Measurements from ENCODE around the gene TMEM183A. TPM values are rescaled to one million over a fixed set of nuclear protein-coding genes. Genes with fewer than 3 reads are reported as not detected.

Gene TMEM183A
- total and polyA plus RNA-seq, 2 of the 4 experiments (the other 2 are of a cell fraction): 56.8 to 63.1 TPM

DNA sequence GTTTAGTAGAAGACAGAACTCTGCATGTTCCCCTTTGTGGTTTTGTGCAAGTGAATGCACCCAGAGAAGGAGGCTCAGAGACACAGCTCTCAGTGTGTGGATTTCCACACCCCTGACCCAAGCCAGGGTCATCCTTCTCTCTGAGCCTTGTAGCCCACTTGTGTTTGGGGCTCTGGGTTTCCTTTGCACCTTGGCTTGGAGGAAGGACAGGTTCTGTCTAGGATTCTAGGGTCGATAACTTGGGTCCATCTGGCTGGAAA is 51.4 kb downstream of the TMEM183A start:
- WGBS, 2 experiments (ENCODE audit: extremely low coverage in 2 of 2, insufficient read length in 1 of 2): 83% methylated on average over 1 of the region's 1 CpG; no CpG with 5 or more reads in 1 of the 2 experiments
- ATAC-seq (ENCODE audit: low read depth): no peak
- no peak overlapping the region for H4K91ac ChIP-seq (ENCODE audit: insufficient read depth, low read depth, low read length)

More for the DNA sequence above, 51.4 kb downstream of the TMEM183A start:
- H2BK5ac ChIP-seq (ENCODE audit: low read depth, low read length, poor library complexity, severe bottlenecking): no peak overlapping the region
- intact Hi-C loops (cut with micrococcal nuclease): no loop called here
- H4K5ac ChIP-seq (ENCODE audit: low read depth, low read length): no peak overlapping the region
- H3K4me1 ChIP-seq (ENCODE audit: control insufficient read depth, insufficient read depth, low read length): peaks cover 3% of the 10 kb centered on the region; the same call in 1 of the 2 replicates
- H2BK120ac ChIP-seq (ENCODE audit: low read depth, low read length): no peak overlapping the region
- no peak overlapping the region for H4K8ac ChIP-seq (ENCODE audit: low read depth in 2 of 2, low read length in 2 of 2)
- H3K27me3 ChIP-seq (ENCODE audit: control insufficient read depth, insufficient read depth, low read length): no peaks in the 10 kb centered on the region; the same call in 1 of the 2 replicates
- no peak overlapping the region for H3K9ac ChIP-seq (ENCODE audit: low read depth, low read length)
- no peak overlapping the region for H3K14ac ChIP-seq (replicated peaks; ENCODE audit: low read depth, low read length)
- no peak overlapping the region for H3K23ac ChIP-seq (ENCODE audit: low read depth, low read length)
- ChIA-PET POLR2A (ENCODE audit: unreplicated experiment) (interaction anchor here (0.5 kb wide), 1 partner anchor 12 kb away, joined by 5 read pairs; no protein-coding TSS in a partner anchor), CTCF (no interaction called here)
- no peaks in the 10 kb centered on the region for H4K20me1 ChIP-seq (ENCODE audit: insufficient read depth, low read length)
- H3K4ac ChIP-seq (ENCODE audit: low read depth, low read length): no peak overlapping the region
- H3K36me3 ChIP-seq (ENCODE audit: control insufficient read depth, insufficient read depth, low read length): peaks cover 18% of the 10 kb centered on the region
- H2BK15ac ChIP-seq (ENCODE audit: low read depth, low read length): no peak overlapping the region
- H3K79me1 ChIP-seq (ENCODE audit: low read depth in 1 of 2, low read length in 2 of 2): no peaks in the 10 kb centered on the region
- no peak overlapping the region for H2BK20ac ChIP-seq (ENCODE audit: low read depth, low read length)
- H3K4me2 ChIP-seq (ENCODE audit: low read depth, low read length): no peak overlapping the region
- no peaks in the 10 kb centered on the region for H3K9me3 ChIP-seq (ENCODE audit: control insufficient read depth, insufficient read depth, low read length)
- no peak overlapping the region for H2AK9ac ChIP-seq (replicated peaks; ENCODE audit: low read depth, low read length, poor library complexity)
- no TSS peak for BruUV-seq (replicated peaks)
- H2AK5ac ChIP-seq (ENCODE audit: low read depth, low read length): no peak overlapping the region
- no peak overlapping the region for H3K4me3 ChIP-seq (ENCODE audit: insufficient read depth, low read depth, low read length)
- no peak overlapping the region for H2AFZ ChIP-seq (replicated peaks; ENCODE audit: low read length, poor library complexity)
- no peak overlapping the region for H3K56ac ChIP-seq (ENCODE audit: extremely low read depth, insufficient read depth, low read length)
- no peak overlapping the region for H3K18ac ChIP-seq (ENCODE audit: low read depth, low read length)
- no peak for DNase-seq
- no peaks in the 10 kb centered on the region for H3K9me1 ChIP-seq (ENCODE audit: insufficient read depth, low read length)
- in situ Hi-C loops (cut with MboI; ENCODE audit: low sequenced_read_pairs): no loop called here
- dilution Hi-C loops (cut with HindIII; ENCODE audit: low sequenced_read_pairs, unreplicated experiment): no loop called here
- TF ChIP-seq RCOR1 (IDR thresholded peaks at IDR 0.05; ENCODE audit: insufficient replicate concordance, low read length): no peak
- no peak overlapping the region for H3K27ac ChIP-seq (ENCODE audit: insufficient read depth, low read length)
